ENCODE measurements around the gene ERCC3.
A peak's percentile ranks its signal among the peaks of the same experiment; 100 is the strongest.

Gene ERCC3

DNA sequence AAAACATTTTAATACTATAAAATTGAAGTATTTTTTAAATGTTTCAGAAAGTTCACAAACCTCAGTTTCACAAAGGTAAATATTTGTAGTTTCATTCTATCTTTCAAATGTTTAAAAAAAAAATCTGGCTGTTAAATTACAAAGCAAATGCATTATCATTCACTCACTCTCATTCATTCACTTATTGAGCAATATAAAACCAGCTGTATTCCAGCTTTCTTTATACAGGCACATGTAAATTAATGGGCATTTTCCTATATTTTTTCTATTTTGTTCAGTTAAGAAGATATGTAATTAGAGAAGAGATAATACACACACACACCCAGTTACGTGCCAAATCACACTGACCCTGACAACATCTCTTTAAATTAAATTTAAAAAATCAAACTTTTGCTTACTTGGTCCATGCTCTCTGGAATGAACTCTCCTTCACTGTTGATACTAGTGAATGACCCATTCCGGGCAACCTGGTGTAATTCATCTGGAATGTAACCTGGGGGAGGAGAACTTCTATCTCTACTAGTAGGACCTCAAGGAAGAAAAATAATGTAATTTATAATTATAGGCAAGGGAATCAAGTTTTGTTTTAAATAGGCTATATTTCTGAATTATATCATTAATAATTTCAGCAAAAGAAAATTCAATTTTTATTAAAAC lies 32.5 kb upstream of the ERCC3 start:
- Histone ChIP-seq H3K27ac (no peak overlapping the region), H3K27me3 (no peaks in the 10 kb centered on the region), H3K4me1 (no peaks in the 10 kb centered on the region), H3K36me3 (peaks cover 46 to 69% (median 52%) of the 10 kb centered on the region in 3 donors), H3K4me3 (no peak overlapping the region), H3K9me3 (no peaks in the 10 kb centered on the region)
- TF ChIP-seq, protein P1, sequence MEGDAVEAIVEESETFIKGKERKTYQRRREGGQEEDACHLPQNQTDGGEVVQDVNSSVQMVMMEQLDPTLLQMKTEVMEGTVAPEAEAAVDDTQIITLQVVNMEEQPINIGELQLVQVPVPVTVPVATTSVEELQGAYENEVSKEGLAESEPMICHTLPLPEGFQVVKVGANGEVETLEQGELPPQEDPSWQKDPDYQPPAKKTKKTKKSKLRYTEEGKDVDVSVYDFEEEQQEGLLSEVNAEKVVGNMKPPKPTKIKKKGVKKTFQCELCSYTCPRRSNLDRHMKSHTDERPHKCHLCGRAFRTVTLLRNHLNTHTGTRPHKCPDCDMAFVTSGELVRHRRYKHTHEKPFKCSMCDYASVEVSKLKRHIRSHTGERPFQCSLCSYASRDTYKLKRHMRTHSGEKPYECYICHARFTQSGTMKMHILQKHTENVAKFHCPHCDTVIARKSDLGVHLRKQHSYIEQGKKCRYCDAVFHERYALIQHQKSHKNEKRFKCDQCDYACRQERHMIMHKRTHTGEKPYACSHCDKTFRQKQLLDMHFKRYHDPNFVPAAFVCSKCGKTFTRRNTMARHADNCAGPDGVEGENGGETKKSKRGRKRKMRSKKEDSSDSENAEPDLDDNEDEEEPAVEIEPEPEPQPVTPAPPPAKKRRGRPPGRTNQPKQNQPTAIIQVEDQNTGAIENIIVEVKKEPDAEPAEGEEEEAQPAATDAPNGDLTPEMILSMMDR (IDR thresholded peaks at IDR 0.05) = no peak
- intact Hi-C loops (cut with DNase I; ENCODE audit: low total_unique reads) = loop anchor here (5.0 kb wide), 1 partner anchor 151 kb away; no protein-coding TSS in a partner anchor
- no peak for DNase-seq

DNA sequence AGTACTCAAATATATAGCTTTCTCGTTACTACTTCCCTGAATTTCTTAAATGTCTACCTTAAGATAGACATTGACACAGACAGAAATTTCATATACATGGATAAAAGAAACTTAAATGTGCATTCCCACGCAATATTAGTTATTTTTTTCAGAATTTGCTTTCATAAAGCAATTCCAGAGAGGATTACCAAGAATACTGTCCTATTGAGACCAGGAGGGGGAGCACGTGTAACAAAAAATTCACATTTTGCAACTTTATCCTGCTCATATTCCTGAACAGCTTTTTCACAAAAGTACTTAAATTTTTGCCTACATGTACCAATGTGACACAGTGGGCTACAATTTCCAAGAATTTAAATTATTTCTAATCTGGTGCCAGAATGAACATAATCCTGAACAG lies 30.7 kb upstream of the ERCC3 start:
- no peak overlapping the region for H3K27ac ChIP-seq
- H3K4me3 ChIP-seq = no peak overlapping the region
- no peaks in the 10 kb centered on the region for H3K27me3 ChIP-seq
- intact Hi-C loops (cut with DNase I; ENCODE audit: low total_unique reads) = loop anchor here (5.0 kb wide), 1 partner anchor 153 kb away; no protein-coding TSS in a partner anchor
- H3K36me3 ChIP-seq = peaks cover 55 to 81% (median 57%) of the 10 kb centered on the region in 3 donors
- no peaks in the 10 kb centered on the region for H3K4me1 ChIP-seq
- TF ChIP-seq, protein P1 (IDR thresholded peaks at IDR 0.05) = peak; percentile 63 to 75
- H3K9me3 ChIP-seq = no peaks in the 10 kb centered on the region
- no peak for DNase-seq

DNA sequence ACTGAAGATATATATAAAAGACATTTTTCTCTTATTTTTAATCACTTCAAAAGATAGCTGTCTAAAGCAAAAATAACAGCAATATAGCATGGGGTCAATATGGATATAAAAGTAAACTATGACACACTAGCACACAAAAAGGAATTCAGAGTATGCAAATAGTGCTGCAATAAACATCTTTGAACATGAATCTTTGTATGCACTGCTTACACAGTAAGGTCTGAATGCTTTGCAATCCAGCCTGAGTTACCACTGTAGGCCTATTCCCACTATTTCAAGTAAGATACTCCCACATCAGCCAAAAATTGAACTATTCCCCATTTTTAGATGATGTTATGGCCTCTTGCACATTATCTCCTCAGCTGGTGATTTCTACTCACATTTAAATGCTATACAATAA lies 27.4 kb upstream of the ERCC3 start:
- TF ChIP-seq, protein P1 (IDR thresholded peaks at IDR 0.05) = no peak
- H3K4me3 ChIP-seq = no peak overlapping the region
- peaks cover 71 to 81% (median 73%) of the 10 kb centered on the region in 3 donors for H3K36me3 ChIP-seq
- H3K4me1 ChIP-seq = no peaks in the 10 kb centered on the region
- no peak for DNase-seq
- no peaks in the 10 kb centered on the region for H3K9me3 ChIP-seq
- no peak overlapping the region for H3K27ac ChIP-seq
- H3K27me3 ChIP-seq = no peaks in the 10 kb centered on the region
- intact Hi-C loops (cut with DNase I; ENCODE audit: low total_unique reads) = no loop called here

DNA sequence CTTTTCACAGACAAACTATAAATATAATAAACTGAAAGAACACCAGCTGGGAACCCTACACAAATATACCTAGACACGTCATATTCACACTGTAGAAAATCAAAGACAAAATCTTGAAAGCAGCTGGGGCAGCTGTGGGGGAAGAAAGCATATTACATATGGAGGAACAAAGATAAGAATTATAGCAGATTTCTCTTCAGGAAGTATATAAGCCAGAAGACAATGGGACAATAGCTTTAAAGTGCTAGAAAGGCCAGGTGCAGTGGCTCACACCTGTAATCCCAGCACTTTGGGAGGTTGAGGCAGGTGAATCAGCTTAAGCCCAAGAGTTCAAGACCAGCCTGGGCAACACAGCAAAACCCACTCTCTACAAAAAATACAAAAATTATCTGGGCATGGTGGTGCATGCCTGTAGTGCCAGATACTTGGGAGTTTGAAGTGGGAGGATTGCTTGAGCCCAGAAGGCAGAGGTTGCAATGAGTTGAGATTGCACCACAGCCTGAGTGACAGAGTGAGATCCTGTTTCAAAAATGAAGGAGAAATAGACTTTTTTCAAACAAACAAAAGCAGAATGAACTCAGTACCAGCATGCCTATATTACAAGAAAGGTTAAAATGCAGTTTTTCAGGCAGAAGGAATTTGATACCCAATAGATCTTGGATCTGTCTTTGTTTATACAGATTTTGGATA lies 26.8 kb upstream of the ERCC3 start:
- Histone ChIP-seq H3K36me3 (peaks cover 74 to 85% (median 76%) of the 10 kb centered on the region in 3 donors), H3K4me1 (no peaks in the 10 kb centered on the region), H3K27me3 (no peaks in the 10 kb centered on the region), H3K9me3 (no peaks in the 10 kb centered on the region), H3K27ac (no peak overlapping the region), H3K4me3 (no peak overlapping the region)
- TF ChIP-seq, protein P1 (IDR thresholded peaks at IDR 0.05) = no peak
- DNase-seq = no peak
- intact Hi-C loops (cut with DNase I; ENCODE audit: low total_unique reads) = no loop called here

DNA sequence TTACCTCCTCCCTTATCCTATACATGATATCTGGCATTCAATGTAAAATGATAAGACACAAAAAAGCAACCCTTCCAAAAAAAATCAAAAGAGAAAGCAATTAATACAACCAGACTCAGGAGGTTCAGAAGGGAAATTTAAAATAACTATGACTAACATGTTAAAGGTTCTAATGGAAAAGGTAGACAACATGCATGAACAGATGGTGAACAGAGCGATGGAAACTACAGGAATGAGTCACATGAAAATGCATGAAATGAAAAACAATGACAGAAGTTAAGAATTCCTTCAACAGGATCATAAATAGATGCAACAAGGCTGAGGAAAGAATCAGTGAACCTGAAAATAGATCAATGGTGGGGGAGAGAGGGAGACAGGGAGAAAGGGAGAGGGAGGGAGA lies 26.1 kb upstream of the ERCC3 start:
- Histone ChIP-seq H3K4me1 (no peaks in the 10 kb centered on the region), H3K27ac (no peak overlapping the region), H3K36me3 (peaks cover 81 to 85% (median 83%) of the 10 kb centered on the region in 3 donors), H3K4me3 (no peak overlapping the region), H3K9me3 (no peaks in the 10 kb centered on the region), H3K27me3 (no peaks in the 10 kb centered on the region)
- intact Hi-C loops (cut with DNase I; ENCODE audit: low total_unique reads) = no loop called here
- DNase-seq = no peak
- TF ChIP-seq, protein P1 (IDR thresholded peaks at IDR 0.05) = no peak
